ENCODE measurements around the gene ADGRF5. TPM values are rescaled to one million over a fixed set of nuclear protein-coding genes. Genes with fewer than 3 reads are reported as not detected.
"Not testable (repeated sequence)": the region's sequence is repeated elsewhere in the genome, so short reads cannot be mapped to it uniquely, and the experiment has no call there.

Gene ADGRF5
- total RNA-seq, 2 experiments from 2014 or later: not detected

DNA sequence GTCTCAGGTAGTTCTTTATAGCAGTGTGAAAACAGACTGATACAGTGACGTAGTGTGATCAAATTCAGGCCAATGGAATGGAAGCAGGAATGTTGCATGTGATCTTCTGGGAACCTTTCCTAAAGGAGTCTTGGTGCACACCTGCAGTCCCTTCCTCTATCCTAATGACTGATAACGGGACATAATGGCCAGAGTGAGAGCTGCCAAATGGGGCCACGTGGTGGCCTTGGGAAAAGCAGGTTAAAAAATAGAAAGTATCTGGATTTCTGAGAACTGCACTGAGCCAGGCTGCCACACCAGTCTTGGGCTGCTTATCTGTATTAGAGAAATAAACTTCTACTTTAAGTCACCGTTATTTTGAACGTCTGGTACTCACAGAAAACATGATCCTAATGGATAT is 76.6 kb downstream of the ADGRF5 start:
- ATAC-seq: no peak
- ChIA-PET POLR2A (no interaction called here), CTCF (no interaction called here)
- TF ChIP-seq CTCF (IDR thresholded peaks at IDR 0.05): no peak
- Mint-ChIP-seq H3K9me3 (peaks cover 13% of the 10 kb centered on the region), H3K27ac (no peak overlapping the region), H3K4me3 (no peak overlapping the region), H3K4me1 (ENCODE audit: low read depth) (peaks cover 2% of the 10 kb centered on the region), H3K27me3 (peaks cover 14% of the 10 kb centered on the region), H3K36me3 (ENCODE audit: low read depth) (no peaks in the 10 kb centered on the region)
- intact Hi-C loops (cut with micrococcal nuclease): loop anchor here (5.0 kb wide), 1 partner anchor 462 kb away; the partner anchor contains the start of gene TNFRSF21
- no peak for DNase-seq

DNA sequence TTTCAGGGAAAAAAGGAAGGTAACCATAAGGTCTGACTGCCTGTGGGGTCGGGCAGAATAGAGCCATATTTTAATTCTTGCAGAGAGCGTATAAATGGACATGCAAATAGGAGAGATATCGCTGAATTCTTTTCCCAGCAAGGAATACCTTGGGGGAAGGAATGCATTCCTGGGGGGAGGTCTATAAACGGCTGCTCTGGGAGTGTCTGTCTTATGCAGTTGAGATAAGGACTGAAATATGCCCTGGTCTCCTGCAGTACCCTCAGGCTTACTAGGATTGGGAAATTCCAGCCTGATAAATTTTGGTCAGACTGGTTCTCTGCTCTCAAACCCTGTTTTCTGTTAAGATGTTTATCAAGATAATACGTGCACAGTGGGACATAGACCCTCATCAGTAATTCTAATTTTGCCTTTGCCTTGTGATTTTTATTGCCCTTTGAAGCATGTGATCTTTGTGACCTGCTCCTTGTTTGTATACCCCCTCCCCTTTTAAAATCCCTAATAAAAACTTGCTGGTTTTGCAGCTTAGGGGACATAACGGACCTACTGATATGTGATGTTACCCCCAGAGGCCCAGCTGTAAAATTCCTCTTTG is 79.4 kb downstream of the ADGRF5 start:
- ATAC-seq; H3K4me1 Mint-ChIP-seq (ENCODE audit: low read depth); H3K36me3 Mint-ChIP-seq (ENCODE audit: low read depth); POLR2A ChIA-PET; H3K27ac Mint-ChIP-seq; intact Hi-C loops (cut with micrococcal nuclease); H3K27me3 Mint-ChIP-seq; DNase-seq; CTCF ChIA-PET; H3K4me3 Mint-ChIP-seq: not testable (repeated sequence)
- H3K9me3 Mint-ChIP-seq: peaks cover 13% of the 10 kb centered on the region

DNA sequence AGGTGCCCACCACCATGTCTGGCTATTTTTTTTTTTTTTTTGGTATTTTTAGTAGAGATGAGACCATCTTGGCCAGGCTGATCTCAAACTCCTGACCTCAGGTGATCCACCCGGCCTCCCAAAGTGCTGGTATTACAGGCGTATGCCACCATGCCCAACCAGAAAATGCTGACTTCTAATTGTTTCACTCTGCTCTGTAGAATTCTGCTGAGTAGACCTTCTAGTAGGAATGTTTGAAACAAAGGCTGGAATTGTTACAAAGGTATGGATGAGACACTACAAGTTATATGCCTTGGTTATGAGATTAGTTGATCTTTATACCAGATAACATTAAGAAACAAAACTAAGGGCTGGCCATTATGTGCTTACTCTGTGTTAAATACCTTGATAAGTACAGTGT is 83.7 kb downstream of the ADGRF5 start:
- POLR2A ChIA-PET: no interaction called here
- no peak for TF ChIP-seq CTCF (IDR thresholded peaks at IDR 0.05)
- intact Hi-C loops (cut with micrococcal nuclease): no loop called here
- H3K27ac Mint-ChIP-seq: no peak overlapping the region
- H3K36me3 Mint-ChIP-seq (ENCODE audit: low read depth): no peaks in the 10 kb centered on the region
- DNase-seq (no peak), ATAC-seq (no peak)
- H3K27me3 Mint-ChIP-seq: no peaks in the 10 kb centered on the region
- no peaks in the 10 kb centered on the region for H3K4me1 Mint-ChIP-seq (ENCODE audit: low read depth)
- CTCF ChIA-PET: no interaction called here
- H3K9me3 Mint-ChIP-seq: peaks cover 12% of the 10 kb centered on the region
- no peak overlapping the region for H3K4me3 Mint-ChIP-seq

GRCh38 chr6:46834991-46835390 is 86.7 kb downstream of the ADGRF5 start:
- H3K27ac Mint-ChIP-seq; ATAC-seq; H3K4me1 Mint-ChIP-seq (ENCODE audit: low read depth); H3K36me3 Mint-ChIP-seq (ENCODE audit: low read depth); H3K9me3 Mint-ChIP-seq; H3K4me3 Mint-ChIP-seq; POLR2A ChIA-PET; intact Hi-C loops (cut with micrococcal nuclease); DNase-seq; H3K27me3 Mint-ChIP-seq: not testable (repeated sequence)
- CTCF ChIA-PET: interaction anchor here (2.0 kb wide), 1 partner anchor 14 kb away, joined by 7 read pairs; no protein-coding TSS in a partner anchor

DNA sequence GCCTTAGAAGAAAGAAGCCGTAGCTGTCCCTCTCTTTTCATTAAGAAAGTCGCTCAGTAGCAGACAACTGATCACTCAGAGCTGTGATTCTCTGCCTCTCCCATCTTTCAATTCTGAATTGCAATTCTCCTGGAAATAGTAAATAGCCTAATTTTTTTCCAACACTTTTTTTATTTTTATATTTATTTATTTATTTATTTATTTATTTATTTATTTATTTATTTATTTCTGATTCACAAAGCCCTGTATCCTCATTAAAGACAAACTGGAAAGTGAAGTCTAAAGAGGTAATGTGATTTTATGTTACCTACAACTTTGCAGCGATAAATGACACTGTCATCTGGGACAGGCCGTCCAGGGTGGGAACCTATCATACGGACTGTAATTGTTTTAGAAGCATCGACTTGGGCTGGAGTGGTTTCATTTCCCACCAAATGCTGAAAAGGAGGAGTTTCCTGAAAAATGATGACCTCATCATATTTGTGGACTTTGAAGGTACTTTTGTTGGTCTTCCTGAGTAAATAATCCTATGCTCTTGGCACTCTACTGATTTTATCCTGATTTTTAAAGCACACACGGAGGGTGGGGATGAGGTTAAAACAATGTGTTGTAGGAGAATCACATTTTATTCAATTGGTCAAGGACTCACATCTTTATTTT is 87.4 kb downstream of the ADGRF5 start:
- H3K27me3 Mint-ChIP-seq; H3K4me3 Mint-ChIP-seq; intact Hi-C loops (cut with micrococcal nuclease); H3K36me3 Mint-ChIP-seq (ENCODE audit: low read depth); H3K27ac Mint-ChIP-seq; POLR2A ChIA-PET; H3K4me1 Mint-ChIP-seq (ENCODE audit: low read depth); H3K9me3 Mint-ChIP-seq; ATAC-seq; DNase-seq: not testable (repeated sequence)
- CTCF ChIA-PET: interaction anchor here (2.0 kb wide), 1 partner anchor 14 kb away, joined by 7 read pairs; no protein-coding TSS in a partner anchor

DNA sequence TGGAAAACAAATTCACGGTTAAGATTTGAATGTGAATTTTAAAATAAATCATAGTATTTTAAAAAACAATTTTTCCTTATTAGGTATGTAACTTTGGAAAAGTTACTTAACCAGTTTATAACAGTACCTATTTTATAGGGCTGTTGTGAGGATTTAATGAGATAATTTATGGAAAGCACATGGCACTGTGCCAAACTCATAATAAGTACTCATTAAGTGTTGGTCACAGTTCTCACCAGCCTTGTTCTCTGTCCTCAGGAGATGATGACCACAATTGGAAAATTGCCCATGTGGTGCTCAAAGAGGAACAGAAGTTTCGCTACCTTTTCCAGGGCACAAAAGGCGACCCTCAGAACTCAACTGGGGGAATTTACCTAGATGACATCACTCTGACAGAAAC is 88.9 kb downstream of the ADGRF5 start:
- ChIA-PET POLR2A (no interaction called here), CTCF (no interaction called here)
- ATAC-seq (no peak), DNase-seq (no peak)
- H3K4me3 Mint-ChIP-seq: no peak overlapping the region
- H3K9me3 Mint-ChIP-seq: no peaks in the 10 kb centered on the region
- no peaks in the 10 kb centered on the region for H3K36me3 Mint-ChIP-seq (ENCODE audit: low read depth)
- TF ChIP-seq CTCF (IDR thresholded peaks at IDR 0.05): no peak
- no peak overlapping the region for H3K27ac Mint-ChIP-seq
- no peaks in the 10 kb centered on the region for H3K27me3 Mint-ChIP-seq
- intact Hi-C loops (cut with micrococcal nuclease): no loop called here
- H3K4me1 Mint-ChIP-seq (ENCODE audit: low read depth): no peaks in the 10 kb centered on the region
